Fibroblast of skin of back (primary cell): ENCODE results near the gene FAM131B.

ENCODE experiments used
- DNase-seq: peaks from one replicate; pipeline ENCODE4 v3.0.0-alpha.2; 2013

The FAM131B gene

DNA sequence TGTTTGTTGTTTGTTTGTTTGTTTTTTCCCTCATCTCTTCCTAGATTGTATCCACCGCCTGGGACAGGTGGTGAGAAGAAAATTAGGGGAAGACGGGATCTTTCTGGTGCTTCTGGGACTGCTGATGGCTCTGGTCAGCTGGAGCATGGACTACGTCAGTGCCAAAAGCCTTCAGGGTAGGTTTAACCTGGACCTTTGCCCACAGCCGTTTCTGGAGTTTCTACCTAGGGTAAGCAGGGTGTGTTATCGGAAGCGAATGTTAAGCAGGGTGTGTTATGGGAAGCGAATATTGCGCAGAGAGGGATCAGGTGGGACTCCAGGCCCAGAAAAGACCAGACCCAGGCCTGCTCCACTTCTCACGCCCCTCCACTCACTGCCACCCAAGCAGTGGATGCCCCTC, 41.9 kb downstream of the FAM131B start:
- DNase-seq: no peak

DNA sequence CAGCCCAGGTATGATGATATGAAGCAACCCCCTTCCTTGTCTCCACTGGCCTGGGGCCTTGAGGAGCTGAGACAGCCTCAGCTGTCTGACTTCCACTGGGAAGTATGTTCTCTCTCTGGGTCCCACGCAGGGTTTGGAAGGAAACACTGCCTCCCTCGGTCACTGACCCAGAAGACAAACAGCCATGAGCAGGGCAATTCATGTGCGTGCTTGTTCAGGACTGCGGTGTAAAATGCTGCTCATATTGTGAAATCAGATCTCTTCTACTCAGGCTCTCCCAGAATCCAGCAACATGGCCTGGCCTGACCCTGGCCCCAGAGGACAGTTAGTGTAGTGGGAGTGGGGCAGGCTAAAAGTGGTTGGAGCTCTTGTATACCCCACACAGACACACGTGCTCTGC, 43.9 kb downstream of the FAM131B start:
- peak; percentile 31 for DNase-seq

DNA sequence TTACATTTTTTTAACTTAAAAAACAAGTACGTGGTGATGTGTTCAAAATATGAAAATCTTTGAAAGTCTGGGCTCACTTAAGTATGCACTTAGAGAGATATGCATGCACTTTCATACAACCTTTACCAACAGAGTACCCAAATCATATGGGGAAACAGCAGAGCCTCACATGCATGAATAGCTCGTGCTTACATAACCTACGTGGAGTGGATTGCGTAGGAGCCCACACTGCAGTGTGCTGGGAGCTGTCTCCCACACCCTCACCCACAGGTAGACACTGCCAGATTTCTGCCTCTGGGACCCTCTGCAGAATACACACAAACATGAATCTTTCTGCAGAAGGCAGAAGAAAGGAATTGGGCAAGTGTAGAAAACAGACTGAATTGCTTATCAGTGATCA, 46.0 kb downstream of the FAM131B start:
- no peak for DNase-seq

DNA sequence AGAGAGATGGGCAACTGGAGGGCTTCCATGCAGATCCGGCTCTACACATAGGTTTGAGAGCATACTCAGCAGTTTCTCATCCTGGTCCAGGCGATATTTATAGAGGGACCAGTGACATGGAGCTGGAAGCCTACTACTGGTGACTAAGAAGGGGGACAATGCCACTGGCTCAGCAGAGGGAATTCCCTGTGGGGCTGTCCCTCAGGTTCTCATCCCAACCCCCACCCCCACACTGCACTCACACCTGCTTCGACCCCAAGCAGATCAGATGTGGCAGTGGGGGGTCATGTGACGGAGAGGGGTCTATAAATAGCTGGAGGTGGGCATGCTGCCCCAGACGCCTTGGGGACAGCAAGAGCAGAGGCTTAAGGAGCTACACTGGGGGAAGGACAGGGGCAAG, 46.7 kb downstream of the FAM131B start, which contains the start of gene CLCN1:
Gene CLCN1, plus strand, starts transcription at position 336 of the 400 bp plus-strand sequence. CDS start 102 bp downstream, outside the sequence.
- no peak for DNase-seq

DNA sequence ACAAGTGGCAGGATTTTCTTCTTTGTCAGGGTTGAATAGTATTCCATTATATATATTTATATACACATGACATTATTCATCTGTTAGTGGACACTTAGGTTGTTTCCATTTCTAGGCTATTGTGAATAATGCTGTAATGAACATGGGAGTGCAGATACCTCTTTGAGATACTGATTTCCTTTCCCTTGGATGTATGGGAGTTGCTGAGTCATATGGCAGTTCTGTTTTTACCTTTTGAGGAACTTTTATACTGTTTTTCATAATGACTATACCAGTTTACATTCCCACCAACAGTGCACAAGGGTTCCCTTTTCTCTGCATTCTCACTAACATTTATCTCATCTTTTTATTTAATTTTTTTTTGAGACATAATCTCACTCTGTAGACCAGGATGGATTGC, 48.4 kb downstream of the FAM131B start:
- DNase-seq: no peak

DNA sequence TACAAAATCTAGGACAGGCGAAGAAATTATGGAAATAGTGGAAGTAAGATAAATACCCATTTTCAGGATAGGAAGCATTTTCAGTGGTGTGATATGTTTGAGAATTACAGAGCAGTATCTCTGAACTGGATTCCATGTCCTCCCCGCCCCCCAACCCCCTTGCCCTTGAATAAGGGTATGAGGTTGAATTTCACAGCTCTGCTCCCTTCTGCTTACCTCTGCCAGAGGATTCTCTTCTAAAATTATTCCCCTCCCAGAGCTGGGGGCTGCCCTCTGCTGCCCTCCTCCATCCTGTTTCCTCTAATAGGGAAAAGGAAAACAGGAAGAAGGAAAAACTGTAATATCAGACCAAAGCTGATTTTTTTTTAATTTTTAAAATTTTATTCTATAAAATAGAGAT, 53.9 kb downstream of the FAM131B start:
- no peak for DNase-seq

DNA sequence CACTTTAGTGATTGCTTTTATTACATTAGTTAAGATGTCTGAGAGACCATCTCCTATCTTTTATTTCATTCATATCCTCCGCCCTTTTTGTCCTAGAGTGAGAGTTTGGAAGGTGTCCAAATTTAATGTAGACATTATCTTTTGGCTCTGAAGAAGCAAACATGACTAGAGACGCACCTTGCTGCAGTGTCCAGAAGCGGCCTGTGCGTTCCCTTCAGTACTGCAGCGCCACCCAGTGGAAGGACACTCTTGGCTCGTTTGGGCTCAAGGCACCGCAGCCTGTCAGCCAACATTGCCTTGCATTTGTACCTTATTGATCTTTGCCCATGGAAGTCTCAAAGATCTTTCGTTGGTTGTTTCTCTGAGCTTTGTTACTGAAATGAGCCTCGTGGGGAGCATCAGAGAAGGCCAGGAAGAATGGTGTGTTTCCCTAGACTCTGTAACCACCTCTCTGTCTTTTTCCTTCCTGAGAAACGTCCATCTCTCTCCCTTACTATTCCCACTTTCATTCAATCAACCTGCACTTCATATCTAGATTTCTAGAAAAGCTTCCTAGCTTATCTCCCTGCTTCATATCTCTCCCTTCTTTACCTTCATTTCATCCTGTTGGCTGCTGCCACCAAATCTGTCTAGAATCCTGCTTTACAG, 57.0 kb downstream of the FAM131B start:
- DNase-seq: peak; percentile 43

DNA sequence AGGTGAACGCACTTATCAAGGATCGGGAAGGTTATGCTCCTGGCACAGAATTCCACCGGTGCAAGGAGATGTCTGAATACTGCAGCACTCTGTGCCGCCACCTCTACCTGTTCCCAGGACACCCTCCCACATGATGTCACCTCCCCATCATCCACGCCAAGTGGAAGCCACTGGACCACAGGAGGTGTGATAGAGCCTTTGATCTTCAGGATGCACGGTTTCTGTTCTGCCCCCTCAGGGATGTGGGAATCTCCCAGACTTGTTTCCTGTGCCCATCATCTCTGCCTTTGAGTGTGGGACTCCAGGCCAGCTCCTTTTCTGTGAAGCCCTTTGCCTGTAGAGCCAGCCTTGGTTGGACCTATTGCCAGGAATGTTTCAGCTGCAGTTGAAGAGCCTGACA, 57.6 kb downstream of the FAM131B start:
- DNase-seq: no peak

DNA sequence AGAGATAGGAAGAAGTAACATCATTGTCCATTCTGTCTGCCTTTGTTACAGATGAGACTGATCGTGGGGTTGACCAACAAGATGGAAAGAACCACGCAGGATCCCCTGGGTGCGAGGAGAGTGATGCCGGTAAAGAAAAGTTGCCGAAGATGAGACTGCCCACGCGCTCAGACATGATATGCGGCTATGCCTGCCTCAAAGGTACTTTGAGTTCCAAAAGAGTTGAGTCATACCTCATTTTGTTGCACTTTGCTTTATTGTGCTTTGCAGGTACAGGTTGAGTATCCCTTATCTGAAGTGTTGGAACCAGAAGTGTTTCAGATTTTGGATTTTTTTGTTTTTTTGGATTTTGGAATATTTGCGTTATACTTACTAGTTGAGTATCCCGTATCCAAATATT, 58.8 kb downstream of the FAM131B start:
- no peak for DNase-seq
